Measurements from ENCODE around the gene ACOT8.

DNA sequence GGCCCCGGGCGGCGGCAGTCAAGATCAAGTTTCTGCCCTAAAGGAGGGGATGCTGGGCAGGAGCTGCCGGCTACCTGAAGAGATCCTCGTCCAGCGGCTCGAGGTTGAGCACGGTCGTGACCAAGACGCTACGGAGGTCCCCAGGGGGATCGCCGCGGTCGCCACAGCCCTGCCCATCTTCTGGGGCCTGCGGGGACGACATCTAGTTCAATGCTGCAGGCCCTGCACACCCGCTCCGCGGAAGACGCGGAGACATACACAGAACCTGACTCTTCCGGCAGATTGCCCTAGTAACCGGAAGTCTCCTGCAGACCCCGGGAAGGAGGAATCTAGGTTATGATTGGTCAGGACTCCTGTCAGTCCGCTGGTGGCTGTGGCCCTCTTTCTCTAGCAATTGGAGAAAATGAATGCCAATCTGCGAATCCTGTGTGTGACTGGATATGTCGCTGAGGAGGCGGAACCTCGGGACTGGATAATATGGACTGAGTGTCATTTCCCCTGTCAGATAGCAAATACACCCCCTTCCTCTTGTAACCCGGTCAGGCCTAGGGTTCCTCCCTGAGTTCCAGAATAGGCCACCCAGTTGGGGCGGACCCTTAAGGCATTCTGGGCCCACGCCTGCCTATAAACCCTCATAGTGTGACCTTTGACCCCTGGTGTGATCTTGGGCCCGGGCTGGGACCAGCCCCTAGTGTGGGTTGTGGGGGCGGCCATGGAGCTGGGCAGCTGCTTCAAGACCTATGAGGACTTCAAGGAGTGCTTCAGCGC, at the start of gene ACOT8, which contains the start of gene ZSWIM3:
- TF ChIP-seq RFX5 (IDR thresholded peaks at IDR 0.05; ENCODE audit: borderline replicate concordance, low read depth, low read length): no peak
- no peak for TF ChIP-seq JUND (IDR thresholded peaks at IDR 0.05; ENCODE audit: low read length)
- peak; percentile 98 for TF ChIP-seq CHD2 (IDR thresholded peaks at IDR 0.05; ENCODE audit: low read length)
- TF ChIP-seq, protein P1, sequence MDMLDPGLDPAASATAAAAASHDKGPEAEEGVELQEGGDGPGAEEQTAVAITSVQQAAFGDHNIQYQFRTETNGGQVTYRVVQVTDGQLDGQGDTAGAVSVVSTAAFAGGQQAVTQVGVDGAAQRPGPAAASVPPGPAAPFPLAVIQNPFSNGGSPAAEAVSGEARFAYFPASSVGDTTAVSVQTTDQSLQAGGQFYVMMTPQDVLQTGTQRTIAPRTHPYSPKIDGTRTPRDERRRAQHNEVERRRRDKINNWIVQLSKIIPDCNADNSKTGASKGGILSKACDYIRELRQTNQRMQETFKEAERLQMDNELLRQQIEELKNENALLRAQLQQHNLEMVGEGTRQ (IDR thresholded peaks at IDR 0.05; ENCODE audit: low read length): no peak
- TF ChIP-seq POLR2AphosphoS5 (IDR thresholded peaks at IDR 0.05; ENCODE audit: low read depth, low read length): no peak
- no peak for TF ChIP-seq BACH1 (IDR thresholded peaks at IDR 0.05; ENCODE audit: low read length)
- peak in 1 of 2 experiments; percentile 47; a peak in 1 of 3 replicates for TF ChIP-seq POLR2A (IDR thresholded peaks at IDR 0.05; ENCODE audit: control extremely low read depth in 1 of 2, low read depth in 2 of 2, low read length in 2 of 2)

Measured in H1 (cell line).